H1 (cell line): ENCODE results near the gene GALNT9. TPM values are rescaled to one million over a fixed set of nuclear protein-coding genes. Genes with fewer than 3 reads are reported as not detected.

Experiments
- CTCF ChIA-PET: fragments of 300-600 bp; sonication (Branson Sonifier 250); formaldehyde crosslinking; loops from one replicate; lab custom pipeline; 2021; ENCODE audit not compliant: partially characterized antibody; lab: Charles Lee
- POLR2A ChIA-PET: fragments of 300-600 bp; sonication (Branson Sonifier 250); formaldehyde crosslinking; loops from one replicate; lab custom pipeline; 2021; ENCODE audit warnings: inconsistent platforms; ENCODE audit not compliant: partially characterized antibody; lab: Charles Lee
- DNase-seq, 2 experiments: peaks; one replicate each; pipeline versions ENCODE4 v3.0.0 to v3.0.0-alpha.2; 2010 to 2022; ENCODE audit warnings: low spot score in 2 of 2, low read depth in 1 of 2, mixed read lengths in 1 of 2
- FAIRE-seq: peaks from 2 replicates; lab custom pipeline; 2011; peaks lifted over from hg19 to GRCh38; lab: Jason Lieb, UNC
- H2AFZ ChIP-seq: 2 replicates; pipeline ENCODE4 v1.8.1; 2012; ENCODE audit warnings: low read length, inconsistent platforms
- H2AK5ac ChIP-seq: 2 replicates; pipeline ENCODE4 v1.6.1; 2013; ENCODE audit warnings: low read depth, low read length
- H2BK120ac ChIP-seq: replicated peaks from 2 replicates; pipeline ENCODE3; 2013; ENCODE audit warnings: low read depth, low read length, inconsistent platforms
- H2BK12ac ChIP-seq: 2 replicates; pipeline ENCODE4 v1.6.1; 2013; ENCODE audit warnings: low read depth, low read length
- H2BK15ac ChIP-seq: 2 replicates; pipeline ENCODE4 v1.6.1; 2013; ENCODE audit warnings: low read length
- H2BK20ac ChIP-seq: 2 replicates; pipeline ENCODE4 v1.6.1; 2013; ENCODE audit warnings: low read length
- H2BK5ac ChIP-seq: 2 replicates; pipeline ENCODE4 v1.6.1; 2013; ENCODE audit warnings: low read depth, low read length
- H3K14ac ChIP-seq: 2 replicates; pipeline ENCODE4 v1.6.1; 2013; ENCODE audit warnings: inconsistent platforms; ENCODE audit not compliant: insufficient read length
- H3K18ac ChIP-seq: 2 replicates; pipeline ENCODE4 v1.6.1; 2013; ENCODE audit warnings: low read length; ENCODE audit errors: extremely low read depth
- H3K23ac ChIP-seq: 2 replicates; pipeline ENCODE4 v1.6.1; 2013; ENCODE audit warnings: inconsistent platforms; ENCODE audit not compliant: insufficient read length
- H3K23me2 ChIP-seq: 2 replicates; pipeline ENCODE4 v1.6.1; 2013; ENCODE audit warnings: low read depth, low read length
- H3K27ac ChIP-seq: 2 replicates; pipeline ENCODE4 v1.6.1; 2011; ENCODE audit warnings: low read depth, low read length, inconsistent platforms
- H3K27me3 ChIP-seq, 4 experiments: replicated peaks in 1 of 4; 1 replicate in 1 of 4; 2 replicates in 3 of 4; pipeline versions ENCODE4 v1.6.1 to v1.8.1; 2011 to 2013; ENCODE audit warnings: low read length in 3 of 4, mild to moderate bottlenecking in 3 of 4, inconsistent platforms in 2 of 4, mixed read lengths in 2 of 4, moderate library complexity in 1 of 4; ENCODE audit not compliant: control insufficient read depth in 3 of 4, insufficient read depth in 3 of 4; ENCODE audit errors: extremely low read depth in 1 of 4
- H3K36me3 ChIP-seq, 4 experiments: 2 replicates each; pipeline versions ENCODE4 v1.6.1 to v1.8.1; 2011 to 2013; ENCODE audit warnings: mild to moderate bottlenecking in 4 of 4, low read length in 3 of 4, moderate library complexity in 2 of 4, control low read depth in 1 of 4, inconsistent platforms in 1 of 4; ENCODE audit not compliant: insufficient read depth in 4 of 4, control insufficient read depth in 2 of 4
- H3K4ac ChIP-seq: replicated peaks from 2 replicates; pipeline ENCODE3; 2013; ENCODE audit warnings: low read length, low read depth, mixed read lengths, inconsistent platforms; ENCODE audit not compliant: insufficient read length
- H3K4me1 ChIP-seq, 4 experiments: replicated peaks in 1 of 4; 1 replicate in 1 of 4; 2 replicates in 3 of 4; pipeline versions ENCODE4 v1.6.1 to v1.8.1; 2011 to 2013; ENCODE audit warnings: low read length in 3 of 4, inconsistent platforms in 2 of 4, mixed read lengths in 1 of 4; ENCODE audit not compliant: insufficient read depth in 4 of 4, control insufficient read depth in 3 of 4
- H3K4me2 ChIP-seq, 2 experiments: 2 replicates each; pipeline versions ENCODE4 v1.6.1 to v1.8.1; 2011 to 2013; ENCODE audit warnings: low read depth in 2 of 2, low read length in 2 of 2, control low read depth in 1 of 2, inconsistent platforms in 1 of 2, mild to moderate bottlenecking in 1 of 2; ENCODE audit not compliant: insufficient read depth in 1 of 2
- H3K4me3 ChIP-seq, 4 experiments: fragments of 200-600, 300-600 bp in 1 of 4; sonication (generic), shearing (Covaris generic), sonication (Bioruptor Twin) in 1 of 4; 2 replicates each; pipeline versions ENCODE4 v1.5.1 to v1.8.1; 2011 to 2016; ENCODE audit warnings: low read length in 4 of 4, low read depth in 3 of 4, control low read depth in 2 of 4, inconsistent platforms in 2 of 4, mild to moderate bottlenecking in 2 of 4, mixed read lengths in 1 of 4, moderate library complexity in 1 of 4; ENCODE audit not compliant: insufficient read depth in 2 of 4; ENCODE audit errors: extremely low read depth in 1 of 4
- H3K56ac ChIP-seq: replicated peaks from 2 replicates; pipeline ENCODE3; 2013; ENCODE audit warnings: low read depth, mild to moderate bottlenecking, mixed read lengths, low read length, inconsistent platforms; ENCODE audit not compliant: insufficient read length
- H3K79me1 ChIP-seq: 2 replicates; pipeline ENCODE4 v1.6.1; 2013; ENCODE audit warnings: low read depth, low read length, control low read depth
- H3K79me2 ChIP-seq, 2 experiments: 2 replicates each; pipeline versions ENCODE4 v1.6.1 to v1.8.1; 2012 to 2013; ENCODE audit warnings: low read length in 2 of 2, mild to moderate bottlenecking in 2 of 2, inconsistent platforms in 1 of 2; ENCODE audit not compliant: insufficient read depth in 2 of 2, control insufficient read depth in 1 of 2
- H3K9ac ChIP-seq, 4 experiments: replicated peaks in 1 of 4; 1 replicate in 1 of 4; 2 replicates in 3 of 4; pipeline versions ENCODE4 v1.6.1 to v1.8.1; 2011 to 2013; ENCODE audit warnings: low read depth in 3 of 4, low read length in 3 of 4, control low read depth in 2 of 4, mild to moderate bottlenecking in 2 of 4, moderate library complexity in 2 of 4, inconsistent platforms in 1 of 4; ENCODE audit errors: extremely low read depth in 1 of 4
- H3K9me3 ChIP-seq, 2 experiments: 2 replicates each; pipeline versions ENCODE4 v1.6.1 to v1.8.1; 2012 to 2013; ENCODE audit warnings: mild to moderate bottlenecking in 2 of 2, moderate library complexity in 2 of 2, control low read depth in 1 of 2, inconsistent platforms in 1 of 2, low read depth in 1 of 2, low read length in 1 of 2, mixed read lengths in 1 of 2; ENCODE audit not compliant: insufficient read depth in 2 of 2
- H4K20me1 ChIP-seq, 2 experiments: replicated peaks in 1 of 2; 2 replicates each; pipeline versions ENCODE3 to v1.8.1; 2011 to 2013; ENCODE audit warnings: inconsistent platforms in 2 of 2, low read length in 2 of 2, mild to moderate bottlenecking in 1 of 2; ENCODE audit not compliant: insufficient read depth in 2 of 2, control insufficient read depth in 1 of 2
- H4K5ac ChIP-seq: 2 replicates; pipeline ENCODE4 v1.6.1; 2013; ENCODE audit warnings: low read length, low read depth, mixed read lengths, inconsistent platforms; ENCODE audit not compliant: insufficient read length
- H4K8ac ChIP-seq: 2 replicates; pipeline ENCODE4 v1.8.0; 2013; ENCODE audit warnings: mild to moderate bottlenecking, moderate library complexity, low read length, inconsistent platforms; ENCODE audit not compliant: insufficient read depth; ENCODE audit errors: extremely low read depth
- H4K91ac ChIP-seq: replicated peaks from 2 replicates; pipeline ENCODE3; 2013; ENCODE audit warnings: low read length, mixed read lengths, inconsistent platforms; ENCODE audit not compliant: insufficient read length
- BACH1 ChIP-seq: IDR thresholded peaks from 2 replicates; pipeline ENCODE4 v1.6.1; 2012; ENCODE audit warnings: low read length, improper control_type of control experiment
- BRCA1 ChIP-seq: IDR thresholded peaks from 2 replicates; pipeline ENCODE4 v1.6.1; 2012; ENCODE audit warnings: low read depth, low read length, improper control_type of control experiment
- GTF2F1 ChIP-seq: IDR thresholded peaks from 2 replicates; pipeline ENCODE4 v1.6.1; 2012; ENCODE audit warnings: low read depth, low read length, improper control_type of control experiment, borderline replicate concordance
- KDM1A ChIP-seq: fragments of 200-600, 300-600 bp; sonication (generic); IDR thresholded peaks from 2 replicates; pipeline ENCODE4 v1.7.1; 2016; ENCODE audit warnings: mild to moderate bottlenecking, low read length, borderline replicate concordance
- KDM4A ChIP-seq: IDR thresholded peaks from one replicate; pipeline ENCODE4 v1.7.1; 2012; ENCODE audit warnings: low read depth, mild to moderate bottlenecking, moderate library complexity, low read length, inconsistent platforms; ENCODE audit not compliant: severe bottlenecking
- NRF1 ChIP-seq: IDR thresholded peaks from 2 replicates; pipeline ENCODE4 v1.6.1; 2011; ENCODE audit warnings: mild to moderate bottlenecking, low read depth, low read length, improper control_type of control experiment
- RBBP5 ChIP-seq: IDR thresholded peaks from 2 replicates; pipeline ENCODE4 v1.7.1; 2012; ENCODE audit warnings: low read depth, mild to moderate bottlenecking, inconsistent platforms, low read length, moderate library complexity, borderline replicate concordance
- WGBS, 2 experiments: shearing (Covaris generic) in 1 of 2; methylation state at CpG; one replicate each; pipeline versions ENCODE4 v1.1.6 to v1.1.7; 2013 to 2015; ENCODE audit warnings: low lambda C conversion rate in 2 of 2, mixed read lengths in 2 of 2, inconsistent platforms in 1 of 2, low coverage in 1 of 2, missing lambda C conversion rate in 1 of 2; ENCODE audit not compliant: insufficient replicate concordance in 2 of 2, insufficient coverage in 1 of 2, insufficient read length in 1 of 2; ENCODE audit errors: extremely low coverage in 1 of 2, missing lambda C conversion rate in 1 of 2; 5-methylcytosine and 5-hydroxymethylcytosine counted together
- polyA plus RNA-seq, 7 experiments: library from polyadenylated mRNA; depleted of rRNA in 3 of 7; stranded (reverse) in 5 of 7; unstranded in 2 of 7; fragments of >200 nt in 5 of 7; fragments of 200-250 nt in 2 of 7; gene quantifications; 1 replicate in 5 of 7; 2 replicates in 1 of 7; 4 replicates in 1 of 7; pipeline versions ENCODE4 v1.2.1 to v1.2.3, GENCODE V29; 2011 to 2013; ENCODE audit warnings: missing spikeins in 2 of 7, mixed read lengths in 2 of 7
- total RNA-seq: library from RNA; stranded (reverse); fragmentation: NEBNext Ultra II Directional; extraction: Animal tissue kit (Norgen Biotek cat#: 25700); gene quantifications from 2 replicates; pipeline ENCODE4 v1.2.1, GENCODE V29; 2021

Gene GALNT9
- total and polyA plus RNA-seq, 2 of the 8 experiments (the other 6 are each of a cell fraction or from before 2014, with no cell fraction given) = 2.0 to 3.6 TPM

- Histone ChIP-seq H2BK12ac (no peak overlapping the region), H4K20me1 (no peaks in the 10 kb centered on the region), H3K4me1 (peaks cover 0 to 3% (median 0%) of the 10 kb centered on the region in 4 experiments; a peak in 1 of 7 replicates), H4K8ac (peak overlapping the region; percentile 68; the same call in 1 of the 2 replicates), H3K23me2 (no peaks in the 10 kb centered on the region), H3K4ac (peak overlapping the region; percentile 38), H3K23ac (no peak overlapping the region), H3K9ac (no peak overlapping the region), H2BK15ac (no peak overlapping the region), H3K27me3 (peaks cover 0 to 15% (median 12%) of the 10 kb centered on the region in 4 experiments; a peak in 4 of 7 replicates), H3K9me3 (peaks cover 2 to 5% of the 10 kb centered on the region in 2 experiments; a peak in 1 of 4 replicates), H2AK5ac (no peak overlapping the region), H3K4me2 (no peak overlapping the region), H2BK5ac (no peak overlapping the region), H3K4me3 (no peak overlapping the region), H3K79me2 (no peaks in the 10 kb centered on the region), H3K18ac (no peak overlapping the region), H3K14ac (no peak overlapping the region), H2BK20ac (no peak overlapping the region), H2BK120ac (no peak overlapping the region), H3K56ac (no peak overlapping the region), H4K5ac (no peak overlapping the region), H3K79me1 (no peaks in the 10 kb centered on the region), H3K27ac (no peak overlapping the region), H2AFZ (no peak overlapping the region), H4K91ac (no peak overlapping the region), H3K36me3 (no peaks in the 10 kb centered on the region)
- WGBS, 2 experiments = 83% methylated on average over 20 of the region's 20 CpGs; no CpG with 5 or more reads in 1 of the 2 experiments
- no peak for FAIRE-seq
- CTCF ChIA-PET = interaction anchor here (1.1 to 4.1 kb wide), 3 partner anchors 10 to 210 kb away, joined by 3 to 23 read pairs (median 4); no protein-coding TSS in a partner anchor
- POLR2A ChIA-PET = no interaction called here
- no peak for TF ChIP-seq GTF2F1
- no peak for TF ChIP-seq NRF1
- TF ChIP-seq BRCA1 = no peak
- no peak for TF ChIP-seq BACH1
- TF ChIP-seq RBBP5 = no peak
- no peak for TF ChIP-seq KDM1A
- TF ChIP-seq KDM4A = no peak
- DNase-seq = no peak
Observed at GRCh38 chr12:132204793-132205270, 124.6 kb downstream of the GALNT9 start.
